Measurements from ENCODE around the gene HDAC5. TPM values are rescaled to one million over a fixed set of nuclear protein-coding genes. Genes with fewer than 3 reads are reported as not detected.
A peak's percentile ranks its signal among the peaks of the same experiment; 100 is the strongest.

Gene HDAC5
- total RNA-seq, 1 donor from 2014 or later, result 55.3 TPM

- H3K27me3 ChIP-seq, result no peaks in the 10 kb centered on the region
- ATAC-seq, result no peak
- no peak overlapping the region for H3K4me3 ChIP-seq
- intact Hi-C loops (cut with DNase I), result no loop called here
- TF ChIP-seq CTCF (IDR thresholded peaks at IDR 0.05), result no peak
- no peak for DNase-seq
- H3K4me1 ChIP-seq, result no peaks in the 10 kb centered on the region
- no peaks in the 10 kb centered on the region for H3K9me3 ChIP-seq
- H3K27ac ChIP-seq, result no peak overlapping the region
- H3K36me3 ChIP-seq, result peaks cover 90% of the 10 kb centered on the region
Measured at GRCh38 chr17:44087319-44087718, 36.1 kb downstream of the HDAC5 start.

DNA sequence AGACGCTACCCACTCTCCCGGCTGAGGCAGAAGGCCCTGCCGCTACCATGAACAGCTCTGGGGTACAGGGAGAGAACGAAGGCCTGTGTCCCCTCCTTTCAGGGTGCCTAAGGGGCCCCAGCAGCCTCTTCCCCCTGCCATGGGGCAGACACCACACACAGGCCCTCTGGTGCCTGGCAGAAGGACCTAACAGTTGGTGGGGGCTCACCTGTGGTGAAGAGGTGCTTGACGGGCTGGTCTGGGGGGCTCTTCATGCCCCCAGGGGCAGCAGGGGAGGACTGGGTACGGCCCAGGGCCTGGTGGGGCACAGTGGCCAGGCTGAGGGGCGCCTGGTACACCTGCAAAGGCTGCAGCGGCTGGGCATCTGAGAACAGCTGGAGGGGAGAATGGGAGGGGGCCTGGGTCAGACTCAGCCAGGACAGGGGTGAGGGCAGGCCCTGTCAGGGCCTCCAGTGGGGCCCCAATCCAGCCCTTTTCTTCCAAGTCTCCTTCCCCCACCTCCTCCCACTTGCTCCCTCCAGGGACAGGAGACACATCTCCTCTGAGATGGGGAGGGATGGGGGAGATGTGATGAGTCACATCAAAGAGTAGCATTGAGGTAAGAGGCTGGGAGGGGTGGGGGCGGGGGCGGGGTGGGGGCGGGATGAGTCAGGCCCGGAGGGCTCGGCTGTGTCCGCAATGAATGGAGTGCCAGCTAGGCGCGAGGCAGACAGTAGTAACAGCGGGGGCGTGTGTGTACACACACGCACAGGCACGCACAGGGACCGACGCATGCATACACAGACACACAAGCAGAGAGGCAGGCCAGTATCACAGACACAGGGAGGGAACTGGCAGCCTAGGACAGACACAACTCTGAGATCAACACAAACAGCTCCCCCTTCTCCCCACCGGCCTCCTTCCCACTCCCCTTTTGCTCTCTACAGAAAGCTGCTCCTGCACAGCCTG is 36.8 kb downstream of the HDAC5 start:
- H3K27ac ChIP-seq, result peak overlapping the region; percentile 58
- DNase-seq (no peak), ATAC-seq (peak; percentile 24)
- no peaks in the 10 kb centered on the region for H3K4me1 ChIP-seq
- no peak overlapping the region for H3K4me3 ChIP-seq
- intact Hi-C loops (cut with DNase I), result no loop called here
- no peaks in the 10 kb centered on the region for H3K9me3 ChIP-seq
- H3K27me3 ChIP-seq, result no peaks in the 10 kb centered on the region
- peaks cover 90% of the 10 kb centered on the region for H3K36me3 ChIP-seq
- TF ChIP-seq CTCF (IDR thresholded peaks at IDR 0.05), result no peak

DNA sequence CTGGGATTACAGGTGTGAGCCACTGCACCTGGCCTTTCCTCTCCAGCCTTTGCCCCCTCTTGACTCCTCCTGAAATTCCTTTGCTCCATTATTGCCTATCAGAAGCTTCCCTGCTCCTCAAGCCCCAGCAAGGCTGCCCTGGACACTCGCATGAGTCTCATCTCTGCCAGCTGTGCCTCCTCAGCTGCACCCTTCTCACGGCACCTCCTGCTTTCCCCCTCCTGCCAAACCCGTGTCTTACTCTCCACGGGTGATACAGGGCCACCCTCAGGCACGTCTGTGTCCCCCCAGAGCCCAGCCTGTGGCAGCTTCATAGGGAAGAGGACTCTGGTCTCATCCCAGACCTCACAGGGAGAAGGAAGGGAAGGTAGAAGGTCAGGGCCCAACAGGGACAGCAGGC is 37.5 kb downstream of the HDAC5 start:
- ATAC-seq, result peak; percentile 3
- peaks cover 84% of the 10 kb centered on the region for H3K36me3 ChIP-seq
- no peak overlapping the region for H3K4me3 ChIP-seq
- H3K27ac ChIP-seq, result no peak overlapping the region
- no peaks in the 10 kb centered on the region for H3K9me3 ChIP-seq
- TF ChIP-seq CTCF (IDR thresholded peaks at IDR 0.05), result no peak
- intact Hi-C loops (cut with DNase I), result no loop called here
- DNase-seq, result no peak
- no peaks in the 10 kb centered on the region for H3K27me3 ChIP-seq
- no peaks in the 10 kb centered on the region for H3K4me1 ChIP-seq

DNA sequence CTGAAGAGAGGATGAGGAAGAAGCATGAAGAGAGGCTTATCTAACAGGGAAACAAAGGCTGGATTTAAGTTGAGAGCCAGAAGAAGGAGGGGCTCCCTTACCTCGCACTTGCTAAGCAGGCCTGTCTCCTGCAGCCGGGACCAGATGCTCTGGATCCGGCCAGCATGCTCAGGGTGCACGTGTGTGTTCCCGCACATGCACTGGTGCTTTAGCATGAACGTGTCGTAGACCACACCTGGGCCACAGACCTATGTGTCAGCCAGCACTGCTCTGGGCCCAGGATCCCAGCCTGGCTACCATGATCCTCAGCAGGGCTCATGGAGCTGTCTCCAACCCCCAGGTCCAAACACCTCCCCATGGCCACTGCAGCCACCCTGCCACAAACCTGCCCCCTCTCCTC is 38.5 kb downstream of the HDAC5 start:
- intact Hi-C loops (cut with DNase I), result no loop called here
- peaks cover 84% of the 10 kb centered on the region for H3K36me3 ChIP-seq
- no peak for DNase-seq

DNA sequence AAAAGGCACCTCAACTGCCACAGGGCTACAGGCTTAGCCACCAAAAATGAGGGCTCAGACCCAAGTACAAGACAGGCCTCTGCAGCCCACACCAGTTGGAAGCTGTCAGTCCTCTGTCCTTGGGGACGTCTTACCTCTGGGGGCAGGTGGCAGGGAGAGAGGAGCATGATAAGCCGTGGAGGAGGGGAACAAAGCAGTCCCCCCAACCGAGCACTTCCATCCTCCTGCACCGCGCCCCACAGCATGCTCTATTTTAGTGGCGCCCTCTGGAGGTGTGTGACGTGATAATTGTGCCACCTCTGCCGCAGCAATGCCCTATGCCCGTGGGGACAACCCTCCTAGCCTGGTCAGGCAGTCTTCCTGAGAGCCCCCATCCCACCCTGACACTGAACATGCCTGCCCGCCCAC is 39.3 kb downstream of the HDAC5 start:
- H3K4me1 ChIP-seq, result no peaks in the 10 kb centered on the region
- no peaks in the 10 kb centered on the region for H3K27me3 ChIP-seq
- intact Hi-C loops (cut with DNase I), result no loop called here
- H3K4me3 ChIP-seq, result no peak overlapping the region
- TF ChIP-seq CTCF (IDR thresholded peaks at IDR 0.05), result peak; percentile 32
- ATAC-seq (peak; percentile 33), DNase-seq (peak; percentile 54)
- no peak overlapping the region for H3K27ac ChIP-seq
- H3K36me3 ChIP-seq, result peaks cover 85% of the 10 kb centered on the region
- H3K9me3 ChIP-seq, result no peaks in the 10 kb centered on the region

More for the DNA sequence above, 38.5 kb downstream of the HDAC5 start:
- H3K4me1 ChIP-seq, result no peaks in the 10 kb centered on the region
- H3K27ac ChIP-seq, result no peak overlapping the region
- TF ChIP-seq CTCF (IDR thresholded peaks at IDR 0.05), result no peak
- ATAC-seq, result no peak
- no peaks in the 10 kb centered on the region for H3K9me3 ChIP-seq
- no peak overlapping the region for H3K4me3 ChIP-seq
- no peaks in the 10 kb centered on the region for H3K27me3 ChIP-seq
